HG03565 (cell line): ENCODE data around the gene RASSF9.

Experiments
- ATAC-seq: cut with Tn5 transposase; IDR thresholded peaks from one replicate; pipeline ENCODE4 v1.9.1; 2021; ENCODE audit warnings: mild to moderate bottlenecking, moderate library complexity; ENCODE audit not compliant: unreplicated experiment

Gene RASSF9

GRCh38 chr12:85836197-85837090 is at the start of gene RASSF9:
Gene RASSF9 (minus strand): TSS chr12:85836409. CDS start chr12:85836201, 208 bp downstream.
- no peak for ATAC-seq

- ATAC-seq = no peak
Measured at GRCh38 chr12:85883763-85884162, 47.6 kb upstream of the RASSF9 start.

GRCh38 chr12:85877459-85877858 is 41.2 kb upstream of the RASSF9 start:
- ATAC-seq = no peak

GRCh38 chr12:85874031-85874461 is 37.8 kb upstream of the RASSF9 start, which contains the start of gene NTS:
Gene NTS (plus strand): TSS chr12:85874295. CDS start chr12:85874404, 109 bp downstream.
- ATAC-seq = peak; percentile 71

- peak; percentile 82 for ATAC-seq
Measured at GRCh38 chr12:85872497-85873091, 36.4 kb upstream of the RASSF9 start.

GRCh38 chr12:85866986-85867776 is 31.0 kb upstream of the RASSF9 start:
- ATAC-seq = peak; percentile 95

- ATAC-seq = no peak
Measured at GRCh38 chr12:85865890-85866289, 29.7 kb upstream of the RASSF9 start.

- ATAC-seq = no peak
Measured at GRCh38 chr12:85856966-85857365, 20.8 kb upstream of the RASSF9 start.

- no peak for ATAC-seq
Measured at GRCh38 chr12:85855305-85855704, 19.1 kb upstream of the RASSF9 start.

- ATAC-seq = no peak
Measured at GRCh38 chr12:85849344-85849743, 13.1 kb upstream of the RASSF9 start.

- no peak for ATAC-seq
Measured at GRCh38 chr12:85843606-85844310, 7.5 kb upstream of the RASSF9 start.

GRCh38 chr12:85835426-85836196 is 598 bp downstream of the RASSF9 start:
- no peak for ATAC-seq

- no peak for ATAC-seq
Measured at GRCh38 chr12:85834378-85834777, 1.8 kb downstream of the RASSF9 start.

GRCh38 chr12:85833579-85833978 is 2.6 kb downstream of the RASSF9 start:
- no peak for ATAC-seq

- no peak for ATAC-seq
Measured at GRCh38 chr12:85831327-85831990, 4.8 kb downstream of the RASSF9 start.

- no peak for ATAC-seq
Measured at GRCh38 chr12:85829391-85829790, 6.8 kb downstream of the RASSF9 start.

- no peak for ATAC-seq
Measured at GRCh38 chr12:85828576-85828975, 7.6 kb downstream of the RASSF9 start.

GRCh38 chr12:85825746-85826145 is 10.5 kb downstream of the RASSF9 start:
- ATAC-seq = no peak

GRCh38 chr12:85823436-85824180 is 12.6 kb downstream of the RASSF9 start:
- no peak for ATAC-seq
